Keratinocyte (primary cell): ENCODE results near the gene TRA2B. TPM values are rescaled to one million over a fixed set of nuclear protein-coding genes. Genes with fewer than 3 reads are reported as not detected.

Source experiments
- DNase-seq: peaks from one replicate; pipeline ENCODE4 v3.0.0-alpha.2; 2011; ENCODE audit warnings: low read depth, missing footprints, low spot score
- FAIRE-seq: peaks from 2 replicates; lab custom pipeline; 2011; peaks lifted over from hg19 to GRCh38; lab: Jason Lieb, UNC
- H2AFZ ChIP-seq: 2 replicates; pipeline ENCODE4 v1.6.0; 2012; ENCODE audit warnings: low read length, control low read depth, inconsistent platforms; ENCODE audit not compliant: control insufficient read depth
- H3K27ac ChIP-seq: 2 replicates; pipeline ENCODE4 v1.5.1; 2011; ENCODE audit warnings: low read length; ENCODE audit not compliant: control insufficient read depth, insufficient read depth
- H3K27me3 ChIP-seq: 3 replicates; pipeline ENCODE4 v1.6.0; 2011; ENCODE audit warnings: low read length; ENCODE audit not compliant: control insufficient read depth, insufficient read depth; ENCODE audit errors: extremely low read depth
- H3K36me3 ChIP-seq, 2 experiments: 2 replicates in 1 of 2; 3 replicates in 1 of 2; pipeline ENCODE4 v1.5.1; 2011; ENCODE audit warnings: low read length in 2 of 2, mild to moderate bottlenecking in 1 of 2; ENCODE audit not compliant: control insufficient read depth in 2 of 2, insufficient read depth in 2 of 2; ENCODE audit errors: extremely low read depth in 1 of 2
- H3K4me1 ChIP-seq: 3 replicates; pipeline ENCODE4 v1.5.1; 2011; ENCODE audit warnings: low read length; ENCODE audit not compliant: control insufficient read depth, insufficient read depth; ENCODE audit errors: extremely low read depth
- H3K4me2 ChIP-seq: 3 replicates; pipeline ENCODE4 v1.6.0; 2011; ENCODE audit warnings: low read depth, low read length; ENCODE audit not compliant: control insufficient read depth, insufficient read depth; ENCODE audit errors: extremely low read depth
- H3K4me3 ChIP-seq, 3 experiments: fragments of 200-600 bp in 1 of 3; sonication (generic) in 1 of 3; 2 replicates in 2 of 3; 3 replicates in 1 of 3; pipeline ENCODE4 v1.5.1; 2011 to 2016; ENCODE audit warnings: low read length in 3 of 3, mild to moderate bottlenecking in 3 of 3, control low read depth in 2 of 3, inconsistent platforms in 1 of 3, low read depth in 1 of 3, mixed read lengths in 1 of 3, mixed run types in 1 of 3, moderate library complexity in 1 of 3; ENCODE audit not compliant: control insufficient read depth in 2 of 3, insufficient read depth in 2 of 3; ENCODE audit errors: extremely low read depth in 1 of 3
- H3K79me2 ChIP-seq: 2 replicates; pipeline ENCODE4 v1.6.0; 2012; ENCODE audit warnings: low read length; ENCODE audit not compliant: control insufficient read depth, insufficient read depth
- H3K9ac ChIP-seq: 3 replicates; pipeline ENCODE4 v1.6.0; 2011; ENCODE audit warnings: low read length; ENCODE audit not compliant: control insufficient read depth, insufficient read depth; ENCODE audit errors: extremely low read depth
- H3K9me1 ChIP-seq: 3 replicates; pipeline ENCODE4 v1.6.0; 2011; ENCODE audit warnings: low read length; ENCODE audit not compliant: control insufficient read depth, insufficient read depth; ENCODE audit errors: extremely low read depth
- H3K9me3 ChIP-seq: 2 replicates; pipeline ENCODE4 v1.5.1; 2012; ENCODE audit warnings: low read depth, low read length; ENCODE audit not compliant: control insufficient read depth
- H4K20me1 ChIP-seq: 3 replicates; pipeline ENCODE4 v1.6.0; 2011; ENCODE audit warnings: low read length; ENCODE audit not compliant: control insufficient read depth, insufficient read depth; ENCODE audit errors: extremely low read depth
- EZH2 ChIP-seq: IDR thresholded peaks from one replicate; pipeline ENCODE4 v1.6.1; 2012; ENCODE audit warnings: inconsistent platforms, mild to moderate bottlenecking, low read length, moderate library complexity
- dilution Hi-C: fragments of 300-500 bp; cut with MboI; formaldehyde crosslinking; loops from one replicate; pipeline ENCODE4 v1.7.0; 2020; ENCODE audit warnings: low sequenced_read_pairs; ENCODE audit not compliant: extremely low pct_ligation_motif_present
- polyA plus RNA-seq, 5 experiments: library from polyadenylated mRNA; depleted of rRNA in 3 of 5; stranded (reverse) in 3 of 5; stranded (forward) in 1 of 5; unstranded in 1 of 5; fragments of >200 nt; gene quantifications; 1 replicate in 1 of 5; 2 replicates in 3 of 5; 3 replicates in 1 of 5; pipeline versions ENCODE4 v1.2.1 to v1.2.3, GENCODE V29; 2011 to 2012; ENCODE audit warnings: missing spikeins in 2 of 5, low read depth in 1 of 5, low replicate concordance in 1 of 5
- TF ChIP-seq, protein P1 (sequence below), 3 experiments: IDR thresholded peaks in 1 of 3; conservative IDR thresholded peaks in 1 of 3; optimal IDR thresholded peaks in 1 of 3; 2 replicates in 2 of 3; 3 replicates in 1 of 3; pipeline versions ENCODE3 to v1.5.1; 2011; ENCODE audit warnings: low read length in 3 of 3, mild to moderate bottlenecking in 3 of 3, moderate library complexity in 2 of 3, control low read depth in 1 of 3, inconsistent platforms in 1 of 3; ENCODE audit not compliant: insufficient read depth in 2 of 3; ENCODE audit errors: extremely low read depth in 1 of 3

The TRA2B gene
- polyA plus RNA-seq, 1 donor (not counting 4 experiments of a cell fraction or from before 2014, with no cell fraction given): 195 TPM

GRCh38 chr3:185943760-185944106 lies 5.9 kb upstream of the TRA2B start:
- H3K4me1 ChIP-seq: peaks cover 18% of the 10 kb centered on the region
- TF ChIP-seq, protein P1, sequence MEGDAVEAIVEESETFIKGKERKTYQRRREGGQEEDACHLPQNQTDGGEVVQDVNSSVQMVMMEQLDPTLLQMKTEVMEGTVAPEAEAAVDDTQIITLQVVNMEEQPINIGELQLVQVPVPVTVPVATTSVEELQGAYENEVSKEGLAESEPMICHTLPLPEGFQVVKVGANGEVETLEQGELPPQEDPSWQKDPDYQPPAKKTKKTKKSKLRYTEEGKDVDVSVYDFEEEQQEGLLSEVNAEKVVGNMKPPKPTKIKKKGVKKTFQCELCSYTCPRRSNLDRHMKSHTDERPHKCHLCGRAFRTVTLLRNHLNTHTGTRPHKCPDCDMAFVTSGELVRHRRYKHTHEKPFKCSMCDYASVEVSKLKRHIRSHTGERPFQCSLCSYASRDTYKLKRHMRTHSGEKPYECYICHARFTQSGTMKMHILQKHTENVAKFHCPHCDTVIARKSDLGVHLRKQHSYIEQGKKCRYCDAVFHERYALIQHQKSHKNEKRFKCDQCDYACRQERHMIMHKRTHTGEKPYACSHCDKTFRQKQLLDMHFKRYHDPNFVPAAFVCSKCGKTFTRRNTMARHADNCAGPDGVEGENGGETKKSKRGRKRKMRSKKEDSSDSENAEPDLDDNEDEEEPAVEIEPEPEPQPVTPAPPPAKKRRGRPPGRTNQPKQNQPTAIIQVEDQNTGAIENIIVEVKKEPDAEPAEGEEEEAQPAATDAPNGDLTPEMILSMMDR (optimal IDR thresholded peaks at IDR 0.05 in 1 of 3, IDR thresholded peaks at IDR 0.05 in 1 of 3, conservative IDR thresholded peaks at IDR 0.05 in 1 of 3; ENCODE audit: extremely low read depth in 1 of 3, insufficient read depth in 2 of 3, low read length in 3 of 3): no peak
- TF ChIP-seq EZH2: no peak
- no peaks in the 10 kb centered on the region for H3K9me3 ChIP-seq
- no peak for DNase-seq
- no peak overlapping the region for H3K4me3 ChIP-seq
- H3K36me3 ChIP-seq: no peaks in the 10 kb centered on the region
- no peak overlapping the region for H3K27ac ChIP-seq
- peak overlapping the region; percentile 38 for H2AFZ ChIP-seq
- H3K79me2 ChIP-seq: no peaks in the 10 kb centered on the region
- no peak for FAIRE-seq
- no peaks in the 10 kb centered on the region for H3K9me1 ChIP-seq
- H3K9ac ChIP-seq: no peak overlapping the region
- no peak overlapping the region for H3K4me2 ChIP-seq
- H3K27me3 ChIP-seq: no peaks in the 10 kb centered on the region
- dilution Hi-C loops: no loop called here
- H4K20me1 ChIP-seq: no peaks in the 10 kb centered on the region

- Histone ChIP-seq H3K9ac (no peak overlapping the region), H4K20me1 (no peaks in the 10 kb centered on the region), H3K4me1 (peaks cover 18% of the 10 kb centered on the region), H3K9me3 (no peaks in the 10 kb centered on the region), H3K36me3 (no peaks in the 10 kb centered on the region), H3K79me2 (peaks cover under 1% of the 10 kb centered on the region), H2AFZ (peak overlapping the region; percentile 82), H3K4me2 (peak overlapping the region; percentile 44), H3K4me3 (peak overlapping the region in 1 of 3 experiments; percentile 11), H3K27ac (no peak overlapping the region), H3K9me1 (no peaks in the 10 kb centered on the region), H3K27me3 (no peaks in the 10 kb centered on the region)
- dilution Hi-C loops: no loop called here
- DNase-seq: no peak
- FAIRE-seq: peak; percentile 94
- no peak for TF ChIP-seq EZH2
- TF ChIP-seq, protein P1 (optimal IDR thresholded peaks at IDR 0.05 in 1 of 3, IDR thresholded peaks at IDR 0.05 in 1 of 3, conservative IDR thresholded peaks at IDR 0.05 in 1 of 3; ENCODE audit: extremely low read depth in 1 of 3, insufficient read depth in 2 of 3, low read length in 3 of 3): peak; percentile 93 to 99 (median 97)
Measured at GRCh38 chr3:185942907-185943759, 5.3 kb upstream of the TRA2B start.
